Myocyte (in vitro differentiated cells): ENCODE data around the gene HIBADH. TPM values are rescaled to one million over a fixed set of nuclear protein-coding genes. Genes with fewer than 3 reads are reported as not detected.

Experiments
- DNase-seq: peaks from one replicate; pipeline ENCODE4 v3.0.0-alpha.2; 2012; ENCODE audit warnings: low read depth
- polyA plus RNA-seq: library from polyadenylated mRNA; unstranded; fragments of >200 nt; gene quantifications from one replicate; pipeline ENCODE4 v1.2.1, GENCODE V29; 2012; ENCODE audit warnings: missing spikeins
- total RNA-seq: library from RNA; depleted of rRNA; stranded (reverse); fragments of >200 nt; gene quantifications from 2 replicates; pipeline ENCODE4 v1.2.3, GENCODE V29; 2014

Gene HIBADH
- total RNA-seq: 90.2 and 92.0 TPM in 2 replicates
- 74.2 TPM for polyA plus RNA-seq

DNA sequence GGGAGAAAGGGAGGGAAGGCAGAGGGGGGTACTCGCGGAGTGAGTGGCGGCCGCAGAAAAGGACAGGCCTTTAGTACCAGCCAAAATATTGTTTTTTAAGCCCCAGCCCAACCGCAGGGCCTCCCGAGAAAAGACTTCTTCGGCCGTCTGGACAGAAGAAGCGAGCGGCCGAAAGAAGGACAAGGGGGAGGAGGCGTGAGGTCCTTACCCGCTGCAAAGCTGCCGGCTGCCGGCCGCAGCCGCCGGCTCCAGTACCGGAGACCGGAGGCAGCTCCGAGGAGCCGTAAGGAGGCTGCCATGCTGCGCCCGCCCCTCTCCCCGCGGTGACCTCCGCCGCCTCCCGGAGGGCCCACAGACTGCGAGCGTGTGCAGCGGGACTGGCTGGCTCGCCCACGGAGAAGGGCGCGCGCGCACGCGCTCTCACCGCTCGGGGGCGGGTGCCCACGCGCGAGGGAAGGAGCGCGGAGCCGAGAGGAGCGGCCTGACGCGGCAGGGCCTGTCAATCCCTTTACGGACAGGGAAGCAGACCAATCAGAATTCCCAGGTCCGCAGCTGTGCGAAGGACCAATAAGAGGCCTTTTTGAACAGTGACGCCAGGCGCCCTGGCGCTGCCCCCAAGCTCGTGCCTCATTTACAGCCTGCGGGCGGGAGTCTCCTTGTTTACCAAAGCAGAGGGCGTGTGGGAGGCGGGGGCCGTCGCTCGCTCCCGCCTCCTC lies at the start of gene HIBADH:
TSS of gene HIBADH (minus strand) at position 394 of the 716 bp plus-strand sequence. CDS start at position 299, 95 bp downstream.
- peak; percentile 100 for DNase-seq

DNA sequence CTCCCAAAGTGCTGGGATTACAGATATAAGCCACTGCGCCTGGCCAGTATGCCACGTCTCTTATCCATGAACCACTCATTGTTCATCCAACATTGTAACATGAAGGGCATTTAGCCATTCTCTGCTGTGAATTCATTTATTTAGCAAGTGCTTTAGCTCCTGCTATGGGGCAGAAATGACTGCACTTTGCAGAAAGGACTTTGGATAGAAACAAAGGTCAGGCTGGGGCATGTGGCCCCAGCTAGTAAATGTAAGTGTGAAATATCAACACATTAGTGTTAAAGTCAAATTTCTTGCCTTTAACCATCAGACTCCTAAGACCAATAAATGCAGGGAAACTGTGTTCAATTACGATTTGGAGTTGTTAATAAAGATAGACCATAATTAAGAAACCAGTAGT lies 49.5 kb upstream of the HIBADH start:
- DNase-seq: no peak

GRCh38 chr7:27709137-27710075 lies 46.7 kb upstream of the HIBADH start:
- peak; percentile 47 for DNase-seq

GRCh38 chr7:27708485-27708884 lies 45.8 kb upstream of the HIBADH start:
- DNase-seq: no peak

DNA sequence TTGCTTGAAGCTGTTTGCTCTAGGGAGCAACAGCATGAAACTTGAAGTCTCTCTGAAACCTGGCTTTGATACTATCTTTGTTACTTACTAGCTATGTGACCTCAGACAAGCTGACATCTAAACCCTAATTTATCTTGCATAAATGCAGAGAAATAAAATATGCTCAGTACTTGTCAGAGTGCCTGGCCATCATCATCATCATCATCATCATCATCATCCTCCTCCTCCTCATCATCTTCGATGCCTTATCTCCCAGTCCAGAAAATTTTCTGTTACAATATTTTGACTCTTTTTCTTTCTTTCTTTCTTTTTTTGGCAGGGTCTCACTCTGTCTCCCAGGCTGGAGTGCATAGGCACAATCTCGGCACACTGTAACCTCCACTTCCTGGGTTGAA lies 42.5 kb upstream of the HIBADH start:
- no peak for DNase-seq

GRCh38 chr7:27704422-27705199 lies 41.9 kb upstream of the HIBADH start:
- DNase-seq: no peak

- DNase-seq: no peak
Measured at GRCh38 chr7:27703181-27703580, 40.5 kb upstream of the HIBADH start.

DNA sequence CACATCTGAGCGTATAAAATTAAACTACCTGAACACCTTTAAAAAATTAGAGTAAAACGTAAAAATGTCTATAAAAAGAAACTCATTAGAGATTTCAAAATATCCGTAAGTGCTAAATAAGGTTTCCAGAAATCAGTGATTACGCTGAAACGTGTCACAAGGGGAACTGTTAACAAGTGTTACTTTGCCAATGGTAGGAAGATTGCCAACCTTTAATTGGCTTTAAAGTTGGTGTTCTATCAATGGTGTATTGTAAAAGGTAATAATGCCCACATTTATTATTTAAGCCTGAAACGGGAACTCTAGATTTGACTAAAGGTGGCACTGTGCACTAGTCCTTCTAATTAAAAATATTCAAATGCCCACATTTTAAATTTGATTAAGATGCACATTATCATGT lies 37.8 kb upstream of the HIBADH start:
- DNase-seq: no peak

DNA sequence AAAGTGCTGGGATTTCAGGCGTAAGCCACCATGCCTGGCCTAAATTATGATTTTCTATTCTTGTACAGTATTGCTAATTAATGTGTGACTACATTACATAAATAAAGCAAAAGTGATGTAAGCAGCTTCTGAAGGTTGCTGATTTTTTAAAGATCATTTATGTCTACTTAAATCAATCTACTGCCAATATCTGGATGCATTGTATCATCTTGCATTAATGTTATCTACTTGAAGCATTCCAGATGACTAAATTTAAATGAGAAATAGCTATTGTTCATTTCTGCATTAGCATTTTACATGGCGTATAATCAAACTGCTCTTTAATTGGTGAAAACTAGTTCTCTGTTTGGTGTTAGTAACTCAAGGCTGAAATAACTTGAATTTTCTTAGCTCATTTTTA lies 37.1 kb upstream of the HIBADH start:
- no peak for DNase-seq

DNA sequence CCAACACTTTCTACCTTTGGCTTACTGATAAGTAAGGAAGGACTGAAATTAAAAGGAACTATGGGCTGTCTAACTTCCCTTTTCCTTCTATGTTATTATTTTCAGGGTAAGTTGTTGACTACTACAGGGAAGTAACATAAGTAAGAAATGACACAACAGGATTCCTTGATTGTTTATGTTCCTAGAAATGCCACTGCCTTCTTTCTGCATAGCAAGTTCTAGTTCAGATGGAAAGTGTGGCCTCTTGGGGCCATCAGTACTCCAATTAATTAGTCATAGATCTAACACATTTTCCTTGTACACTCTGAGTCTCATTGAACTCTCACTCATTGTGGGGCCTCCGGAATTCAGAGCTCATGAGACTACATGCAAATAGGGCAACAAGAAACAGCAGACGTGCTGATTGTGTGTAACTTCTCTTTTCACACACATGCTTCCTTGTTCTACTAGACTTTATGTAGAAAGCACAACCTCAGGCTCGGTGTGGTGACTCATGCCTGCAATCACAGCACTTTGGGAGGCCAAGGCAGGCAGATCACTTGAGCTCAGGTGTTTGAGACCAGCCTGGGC lies 35.3 kb upstream of the HIBADH start:
- no peak for DNase-seq

GRCh38 chr7:27695096-27695495 lies 32.4 kb upstream of the HIBADH start:
- DNase-seq: no peak

GRCh38 chr7:27693794-27694193 lies 31.1 kb upstream of the HIBADH start:
- no peak for DNase-seq

GRCh38 chr7:27690649-27691048 lies 28.0 kb upstream of the HIBADH start:
- DNase-seq: no peak

DNA sequence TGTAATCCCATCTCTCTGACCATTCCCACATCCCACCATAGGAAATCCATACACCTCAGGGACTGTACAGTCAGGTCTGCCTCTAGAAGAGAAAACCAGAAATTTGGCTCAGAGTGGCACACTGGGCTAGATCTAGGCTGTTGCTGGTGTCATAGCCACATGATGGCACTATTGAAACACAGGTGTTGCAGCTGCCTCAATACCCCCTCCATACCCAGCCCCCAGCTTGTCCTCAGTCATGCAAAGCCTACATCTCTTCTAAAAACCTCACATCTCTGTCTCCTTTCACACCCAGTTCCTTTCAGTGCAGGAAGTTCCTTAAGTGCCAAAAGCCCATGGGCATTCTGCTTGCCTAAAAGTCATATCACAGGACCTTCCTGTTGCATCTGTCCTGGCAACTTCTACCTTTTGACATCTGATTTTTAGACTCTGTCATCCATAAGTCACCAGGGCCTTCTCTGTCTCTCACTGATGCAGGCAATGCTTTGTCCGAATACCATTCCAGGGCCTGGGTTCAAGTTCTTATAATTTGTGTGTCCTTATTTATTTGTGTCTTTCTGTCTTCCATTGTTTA lies 27.0 kb upstream of the HIBADH start:
- peak; percentile 41 for DNase-seq

GRCh38 chr7:27689150-27689549 lies 26.5 kb upstream of the HIBADH start:
- no peak for DNase-seq

DNA sequence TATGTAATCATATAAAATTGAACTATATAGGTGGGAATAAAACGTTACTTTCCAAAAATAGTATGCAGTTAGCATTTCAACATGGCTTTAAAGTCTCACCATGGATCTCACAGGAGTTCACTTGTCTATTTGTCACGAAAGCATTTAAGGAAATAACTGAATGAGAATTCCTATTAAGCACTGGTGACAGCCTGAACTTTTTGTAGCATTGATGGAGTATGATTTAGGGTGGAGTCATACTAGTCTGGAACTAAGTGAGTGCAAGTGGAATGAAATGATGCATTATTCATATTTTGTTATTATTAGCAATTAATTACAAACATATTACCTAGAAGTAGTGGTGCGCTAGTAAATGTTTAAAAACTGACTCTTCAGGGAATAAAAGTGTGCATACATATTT lies 26.0 kb upstream of the HIBADH start:
- DNase-seq: no peak

GRCh38 chr7:27688056-27688455 lies 25.4 kb upstream of the HIBADH start:
- DNase-seq: no peak

- DNase-seq: no peak
Measured at GRCh38 chr7:27686315-27686714, 23.6 kb upstream of the HIBADH start.

DNA sequence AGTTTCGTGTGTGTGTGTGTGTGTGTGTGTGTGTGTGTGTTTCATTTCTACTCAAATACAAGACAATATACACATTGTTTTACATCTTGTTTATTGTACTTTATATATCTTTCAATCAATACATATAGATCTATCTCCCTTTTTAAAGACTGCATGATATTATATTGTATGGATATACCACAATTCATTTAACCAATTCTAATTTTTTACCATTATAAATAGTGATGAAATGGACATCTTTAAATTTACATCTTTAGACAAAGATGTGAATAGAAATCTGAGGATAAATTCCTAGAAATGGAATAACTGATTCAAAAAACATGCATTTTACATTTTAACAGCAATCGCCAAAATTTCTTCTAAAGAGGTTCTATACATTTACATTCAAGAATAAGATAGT lies 23.2 kb upstream of the HIBADH start:
- no peak for DNase-seq

DNA sequence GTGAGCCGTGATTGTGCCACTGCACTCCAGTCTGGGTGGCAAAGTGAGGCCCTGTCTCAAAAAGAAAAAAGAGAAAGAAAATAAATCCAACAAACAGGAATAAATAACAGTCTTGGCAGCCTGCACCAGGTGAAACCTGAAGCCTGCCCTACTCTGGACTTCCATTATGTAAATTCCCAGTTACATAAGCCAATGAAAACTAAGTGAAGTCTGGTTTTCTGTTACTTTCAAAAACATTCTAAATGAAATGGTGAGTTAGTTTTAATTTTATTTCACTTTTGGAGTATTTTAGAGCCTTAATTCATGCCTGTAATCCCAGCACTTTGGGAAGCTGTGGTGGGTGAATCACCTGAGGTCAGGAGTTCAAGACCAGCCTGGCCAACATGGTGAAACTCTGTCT lies 22.5 kb upstream of the HIBADH start:
- no peak for DNase-seq

GRCh38 chr7:27684491-27684890 lies 21.8 kb upstream of the HIBADH start:
- peak; percentile 41 for DNase-seq
